ENCODE data around the gene CCDC88B. TPM values are rescaled to one million over a fixed set of nuclear protein-coding genes. Genes with fewer than 3 reads are reported as not detected.

Gene CCDC88B
- total and polyA plus RNA-seq, 4 donors, result 3.5 to 4.9 (median 4.0) TPM

DNA sequence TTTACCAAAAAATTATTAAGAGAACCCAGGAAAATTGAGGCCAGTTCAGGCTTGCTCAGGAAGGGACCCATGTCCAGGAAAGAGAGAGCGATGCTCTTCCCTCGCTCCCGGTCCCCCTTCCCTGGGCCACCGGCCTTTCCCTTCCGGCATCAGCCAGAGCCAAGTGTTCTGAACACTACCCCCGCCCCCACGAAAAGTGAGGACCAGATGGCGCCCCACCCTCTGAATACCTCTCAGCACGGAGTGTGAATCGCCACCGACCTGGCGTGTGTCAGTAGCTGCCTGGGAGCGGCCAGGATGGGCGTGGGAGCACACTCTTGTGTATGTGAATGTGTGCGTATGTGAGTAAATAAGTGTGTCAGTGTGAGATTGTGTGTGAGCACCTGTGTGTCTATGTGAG is 39.2 kb downstream of the CCDC88B start:
- TF ChIP-seq RXRA (IDR thresholded peaks at IDR 0.05) (no peak), JUND (IDR thresholded peaks at IDR 0.05) (no peak), GABPA (IDR thresholded peaks at IDR 0.05 in 1 of 2, conservative IDR thresholded peaks at IDR 0.05 in 1 of 2) (no peak), RAD21 (IDR thresholded peaks at IDR 0.05) (no peak), FOXA1 (IDR thresholded peaks at IDR 0.05) (no peak), HNF4A (conservative IDR thresholded peaks at IDR 0.05) (no peak), YY1 (IDR thresholded peaks at IDR 0.05) (no peak), TAF1 (conservative IDR thresholded peaks at IDR 0.05) (no peak), NR2F2 (IDR thresholded peaks at IDR 0.05) (no peak), SP1 (IDR thresholded peaks at IDR 0.05) (no peak), EGR1 (IDR thresholded peaks at IDR 0.05; ENCODE audit: low read depth in 2 of 2) (no peak)
- TF ChIP-seq, protein P1, sequence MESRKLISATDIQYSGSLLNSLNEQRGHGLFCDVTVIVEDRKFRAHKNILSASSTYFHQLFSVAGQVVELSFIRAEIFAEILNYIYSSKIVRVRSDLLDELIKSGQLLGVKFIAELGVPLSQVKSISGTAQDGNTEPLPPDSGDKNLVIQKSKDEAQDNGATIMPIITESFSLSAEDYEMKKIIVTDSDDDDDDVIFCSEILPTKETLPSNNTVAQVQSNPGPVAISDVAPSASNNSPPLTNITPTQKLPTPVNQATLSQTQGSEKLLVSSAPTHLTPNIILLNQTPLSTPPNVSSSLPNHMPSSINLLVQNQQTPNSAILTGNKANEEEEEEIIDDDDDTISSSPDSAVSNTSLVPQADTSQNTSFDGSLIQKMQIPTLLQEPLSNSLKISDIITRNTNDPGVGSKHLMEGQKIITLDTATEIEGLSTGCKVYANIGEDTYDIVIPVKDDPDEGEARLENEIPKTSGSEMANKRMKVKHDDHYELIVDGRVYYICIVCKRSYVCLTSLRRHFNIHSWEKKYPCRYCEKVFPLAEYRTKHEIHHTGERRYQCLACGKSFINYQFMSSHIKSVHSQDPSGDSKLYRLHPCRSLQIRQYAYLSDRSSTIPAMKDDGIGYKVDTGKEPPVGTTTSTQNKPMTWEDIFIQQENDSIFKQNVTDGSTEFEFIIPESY (IDR thresholded peaks at IDR 0.05), result no peak
- TF ChIP-seq, protein P2, sequence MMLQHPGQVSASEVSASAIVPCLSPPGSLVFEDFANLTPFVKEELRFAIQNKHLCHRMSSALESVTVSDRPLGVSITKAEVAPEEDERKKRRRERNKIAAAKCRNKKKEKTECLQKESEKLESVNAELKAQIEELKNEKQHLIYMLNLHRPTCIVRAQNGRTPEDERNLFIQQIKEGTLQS (IDR thresholded peaks at IDR 0.05), result no peak
- TF ChIP-seq, protein P3, sequence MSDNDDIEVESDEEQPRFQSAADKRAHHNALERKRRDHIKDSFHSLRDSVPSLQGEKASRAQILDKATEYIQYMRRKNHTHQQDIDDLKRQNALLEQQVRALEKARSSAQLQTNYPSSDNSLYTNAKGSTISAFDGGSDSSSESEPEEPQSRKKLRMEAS (IDR thresholded peaks at IDR 0.05), result no peak
- no peak overlapping the region for H3K4me3 ChIP-seq (ENCODE audit: low read depth in 1 of 3, low read length in 3 of 3)
- H3K27me3 ChIP-seq (ENCODE audit: control insufficient read depth in 4 of 4, insufficient read depth in 4 of 4, low read length in 3 of 4), result no peaks in the 10 kb centered on the region
- H3K4me1 ChIP-seq (ENCODE audit: control insufficient read depth in 4 of 4, insufficient read depth in 4 of 4, low read length in 3 of 4), result no peaks in the 10 kb centered on the region
- no peak for DNase-seq (ENCODE audit: low spot score)
- no peaks in the 10 kb centered on the region for H3K36me3 ChIP-seq (ENCODE audit: control insufficient read depth in 4 of 4, insufficient read depth in 3 of 4, low read depth in 1 of 4, low read length in 3 of 4)
- no peak overlapping the region for H3K27ac ChIP-seq (ENCODE audit: low read depth in 1 of 2, low read length in 2 of 2)
- WGBS, result 84% methylated on average over 15 of the region's 15 CpGs
- no peaks in the 10 kb centered on the region for H3K9me3 ChIP-seq (ENCODE audit: control insufficient read depth in 4 of 4, low read length in 3 of 4)
- H3K9ac ChIP-seq (ENCODE audit: low read depth in 1 of 2, low read length in 2 of 2), result no peak overlapping the region

DNA sequence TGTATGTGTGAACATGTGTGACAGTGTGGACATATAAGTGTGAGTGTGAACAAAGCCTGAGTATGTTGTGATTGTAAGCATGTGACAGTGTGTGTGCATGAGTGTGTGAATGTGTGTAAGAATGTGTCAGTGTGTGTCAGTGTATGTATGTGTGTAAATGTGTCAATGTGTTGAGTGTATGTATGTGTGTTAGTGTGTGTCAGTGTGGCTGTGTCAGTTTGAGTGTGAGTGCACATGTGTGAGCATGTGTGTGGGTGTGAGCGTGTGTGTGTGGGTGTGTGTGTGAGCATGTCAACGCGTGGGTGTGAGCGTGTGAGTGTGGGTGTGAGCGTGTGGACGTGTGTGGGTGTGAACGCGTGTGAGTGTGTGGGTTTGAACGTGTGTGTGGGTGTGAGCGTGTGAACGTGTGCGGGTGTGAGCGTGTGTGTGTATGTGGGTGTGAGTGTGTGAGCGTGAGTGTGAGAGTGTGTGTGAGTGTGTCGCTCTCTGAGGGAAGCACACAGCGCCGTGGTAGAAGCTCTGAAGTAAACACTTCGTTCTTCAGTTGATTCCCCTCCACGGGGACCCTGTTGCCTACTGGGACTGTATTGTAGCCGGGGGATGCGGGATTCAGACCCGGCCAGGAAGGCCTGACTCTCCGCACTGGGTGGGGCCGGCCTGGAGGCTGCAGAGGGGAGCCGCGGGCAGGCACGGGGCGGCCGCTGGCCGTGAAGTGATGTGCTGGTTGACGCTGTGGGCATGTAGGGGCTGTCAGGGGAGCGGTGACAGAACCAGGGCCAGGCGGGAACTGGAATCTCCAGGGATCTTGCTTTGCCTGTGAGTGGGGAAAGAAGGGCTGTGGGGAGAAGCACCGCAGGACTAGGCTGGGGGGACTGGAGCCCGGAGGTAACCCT is 40.1 kb downstream of the CCDC88B start:
- no peaks in the 10 kb centered on the region for H3K36me3 ChIP-seq (ENCODE audit: control insufficient read depth in 4 of 4, insufficient read depth in 3 of 4, low read depth in 1 of 4, low read length in 3 of 4)
- no peak overlapping the region for H3K27ac ChIP-seq (ENCODE audit: low read depth in 1 of 2, low read length in 2 of 2)
- TF ChIP-seq GABPA (IDR thresholded peaks at IDR 0.05 in 1 of 2, conservative IDR thresholded peaks at IDR 0.05 in 1 of 2) (no peak), HNF4A (conservative IDR thresholded peaks at IDR 0.05) (no peak)
- H3K9me3 ChIP-seq (ENCODE audit: control insufficient read depth in 4 of 4, low read length in 3 of 4), result no peaks in the 10 kb centered on the region
- no peaks in the 10 kb centered on the region for H3K27me3 ChIP-seq (ENCODE audit: control insufficient read depth in 4 of 4, insufficient read depth in 4 of 4, low read length in 3 of 4)
- no peaks in the 10 kb centered on the region for H3K4me1 ChIP-seq (ENCODE audit: control insufficient read depth in 4 of 4, insufficient read depth in 4 of 4, low read length in 3 of 4)
- H3K4me3 ChIP-seq (ENCODE audit: low read depth in 1 of 3, low read length in 3 of 3), result no peak overlapping the region
- H3K9ac ChIP-seq (ENCODE audit: low read depth in 1 of 2, low read length in 2 of 2), result no peak overlapping the region
- WGBS, result 78% methylated on average over 35 of the region's 35 CpGs
- DNase-seq (ENCODE audit: low spot score), result no peak

DNA sequence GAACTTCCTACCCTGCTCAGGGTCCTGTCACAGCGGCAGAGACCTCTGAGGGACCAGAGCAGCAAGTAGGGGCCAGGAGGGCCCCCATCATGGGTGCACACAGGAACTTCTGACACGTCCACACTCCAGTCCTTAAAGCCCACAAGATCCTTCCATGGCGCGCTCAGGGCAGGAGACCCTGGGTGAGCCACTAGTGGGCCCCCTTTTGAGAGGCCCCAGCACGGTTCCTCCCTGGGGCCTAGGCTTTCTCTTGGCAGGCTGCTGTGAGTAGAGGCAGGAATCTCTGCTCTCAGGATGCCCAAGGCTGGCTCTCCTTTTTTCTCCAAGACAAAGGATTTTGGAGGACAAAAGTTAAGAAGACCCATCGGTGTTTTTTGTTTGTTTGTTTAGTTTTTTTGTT is 41.3 kb downstream of the CCDC88B start:
- H3K27me3 ChIP-seq (ENCODE audit: control insufficient read depth in 4 of 4, insufficient read depth in 4 of 4, low read length in 3 of 4), result no peaks in the 10 kb centered on the region
- H3K36me3 ChIP-seq (ENCODE audit: control insufficient read depth in 4 of 4, insufficient read depth in 3 of 4, low read depth in 1 of 4, low read length in 3 of 4), result no peaks in the 10 kb centered on the region
- no peak overlapping the region for H3K27ac ChIP-seq (ENCODE audit: low read depth in 1 of 2, low read length in 2 of 2)
- no peak overlapping the region for H3K4me3 ChIP-seq (ENCODE audit: low read depth in 1 of 3, low read length in 3 of 3)
- DNase-seq (ENCODE audit: low spot score), result no peak
- no peaks in the 10 kb centered on the region for H3K9me3 ChIP-seq (ENCODE audit: control insufficient read depth in 4 of 4, low read length in 3 of 4)
- no peak overlapping the region for H3K9ac ChIP-seq (ENCODE audit: low read depth in 1 of 2, low read length in 2 of 2)
- WGBS, result 76% methylated on average over 6 of the region's 6 CpGs
- H3K4me1 ChIP-seq (ENCODE audit: control insufficient read depth in 4 of 4, insufficient read depth in 4 of 4, low read length in 3 of 4), result no peaks in the 10 kb centered on the region
- TF ChIP-seq, protein P4, sequence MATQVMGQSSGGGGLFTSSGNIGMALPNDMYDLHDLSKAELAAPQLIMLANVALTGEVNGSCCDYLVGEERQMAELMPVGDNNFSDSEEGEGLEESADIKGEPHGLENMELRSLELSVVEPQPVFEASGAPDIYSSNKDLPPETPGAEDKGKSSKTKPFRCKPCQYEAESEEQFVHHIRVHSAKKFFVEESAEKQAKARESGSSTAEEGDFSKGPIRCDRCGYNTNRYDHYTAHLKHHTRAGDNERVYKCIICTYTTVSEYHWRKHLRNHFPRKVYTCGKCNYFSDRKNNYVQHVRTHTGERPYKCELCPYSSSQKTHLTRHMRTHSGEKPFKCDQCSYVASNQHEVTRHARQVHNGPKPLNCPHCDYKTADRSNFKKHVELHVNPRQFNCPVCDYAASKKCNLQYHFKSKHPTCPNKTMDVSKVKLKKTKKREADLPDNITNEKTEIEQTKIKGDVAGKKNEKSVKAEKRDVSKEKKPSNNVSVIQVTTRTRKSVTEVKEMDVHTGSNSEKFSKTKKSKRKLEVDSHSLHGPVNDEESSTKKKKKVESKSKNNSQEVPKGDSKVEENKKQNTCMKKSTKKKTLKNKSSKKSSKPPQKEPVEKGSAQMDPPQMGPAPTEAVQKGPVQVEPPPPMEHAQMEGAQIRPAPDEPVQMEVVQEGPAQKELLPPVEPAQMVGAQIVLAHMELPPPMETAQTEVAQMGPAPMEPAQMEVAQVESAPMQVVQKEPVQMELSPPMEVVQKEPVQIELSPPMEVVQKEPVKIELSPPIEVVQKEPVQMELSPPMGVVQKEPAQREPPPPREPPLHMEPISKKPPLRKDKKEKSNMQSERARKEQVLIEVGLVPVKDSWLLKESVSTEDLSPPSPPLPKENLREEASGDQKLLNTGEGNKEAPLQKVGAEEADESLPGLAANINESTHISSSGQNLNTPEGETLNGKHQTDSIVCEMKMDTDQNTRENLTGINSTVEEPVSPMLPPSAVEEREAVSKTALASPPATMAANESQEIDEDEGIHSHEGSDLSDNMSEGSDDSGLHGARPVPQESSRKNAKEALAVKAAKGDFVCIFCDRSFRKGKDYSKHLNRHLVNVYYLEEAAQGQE (IDR thresholded peaks at IDR 0.05), result no peak
- TF ChIP-seq FOXA2 (IDR thresholded peaks at IDR 0.05) (no peak), SP1 (IDR thresholded peaks at IDR 0.05) (no peak), EGR1 (IDR thresholded peaks at IDR 0.05; ENCODE audit: low read depth in 2 of 2) (no peak), RXRA (IDR thresholded peaks at IDR 0.05) (no peak), GABPA (IDR thresholded peaks at IDR 0.05 in 1 of 2, conservative IDR thresholded peaks at IDR 0.05 in 1 of 2) (no peak)
- TF ChIP-seq, protein P3 (IDR thresholded peaks at IDR 0.05), result no peak
- TF ChIP-seq, protein P1 (IDR thresholded peaks at IDR 0.05), result no peak
- TF ChIP-seq, protein P2 (IDR thresholded peaks at IDR 0.05), result no peak

Measured in liver (tissue), 9 donors.